Measurements from ENCODE around the gene NUDC. TPM values are rescaled to one million over a fixed set of nuclear protein-coding genes. Genes with fewer than 3 reads are reported as not detected.

NUDC gene
- total and polyA plus RNA-seq, 2 of the 13 experiments (the other 11 are each of a cell fraction or from before 2014, with no cell fraction given) = 34.7 to 104 TPM

DNA sequence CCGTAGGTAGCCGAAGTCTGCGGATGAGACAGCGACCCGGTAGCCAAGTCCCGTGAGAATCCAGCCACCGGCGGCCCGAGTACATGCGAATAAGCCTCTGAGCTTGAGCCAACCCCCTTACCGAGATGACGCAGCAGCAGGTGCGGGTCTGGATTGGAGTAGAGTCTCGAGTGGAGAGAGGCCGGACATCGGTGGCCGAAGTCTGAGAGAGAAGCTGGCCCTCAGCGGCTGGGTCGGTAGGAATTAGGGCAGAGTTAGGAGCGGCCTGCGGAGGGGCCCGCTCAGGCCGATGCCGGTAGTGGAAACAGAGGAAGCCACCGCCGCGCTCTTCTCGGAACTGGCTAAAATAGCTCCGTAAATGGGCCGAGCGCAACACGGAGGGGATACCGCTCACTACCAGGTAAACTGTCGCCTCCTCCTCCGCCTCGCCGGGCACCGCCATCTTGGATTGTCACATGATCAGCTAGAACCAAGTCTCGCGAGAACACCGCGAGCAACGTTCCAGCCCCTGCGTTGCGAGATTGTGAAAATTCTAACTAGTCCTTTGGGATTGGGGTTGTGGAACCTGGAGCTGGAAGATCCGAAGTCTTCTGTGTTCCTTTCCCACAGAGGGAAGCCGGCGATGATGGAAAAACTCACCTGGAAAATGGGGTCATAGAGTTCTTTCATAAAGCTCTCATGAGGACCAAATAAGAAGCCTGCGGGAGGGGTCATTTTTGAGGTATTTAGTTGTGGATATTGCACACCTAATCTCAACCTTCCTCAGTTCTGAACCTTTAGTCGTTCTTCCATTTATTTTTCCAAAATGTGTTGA lies 21.3 kb upstream of the NUDC start, which contains the start of gene GPATCH3 (continued):
- TF ChIP-seq, protein P1, sequence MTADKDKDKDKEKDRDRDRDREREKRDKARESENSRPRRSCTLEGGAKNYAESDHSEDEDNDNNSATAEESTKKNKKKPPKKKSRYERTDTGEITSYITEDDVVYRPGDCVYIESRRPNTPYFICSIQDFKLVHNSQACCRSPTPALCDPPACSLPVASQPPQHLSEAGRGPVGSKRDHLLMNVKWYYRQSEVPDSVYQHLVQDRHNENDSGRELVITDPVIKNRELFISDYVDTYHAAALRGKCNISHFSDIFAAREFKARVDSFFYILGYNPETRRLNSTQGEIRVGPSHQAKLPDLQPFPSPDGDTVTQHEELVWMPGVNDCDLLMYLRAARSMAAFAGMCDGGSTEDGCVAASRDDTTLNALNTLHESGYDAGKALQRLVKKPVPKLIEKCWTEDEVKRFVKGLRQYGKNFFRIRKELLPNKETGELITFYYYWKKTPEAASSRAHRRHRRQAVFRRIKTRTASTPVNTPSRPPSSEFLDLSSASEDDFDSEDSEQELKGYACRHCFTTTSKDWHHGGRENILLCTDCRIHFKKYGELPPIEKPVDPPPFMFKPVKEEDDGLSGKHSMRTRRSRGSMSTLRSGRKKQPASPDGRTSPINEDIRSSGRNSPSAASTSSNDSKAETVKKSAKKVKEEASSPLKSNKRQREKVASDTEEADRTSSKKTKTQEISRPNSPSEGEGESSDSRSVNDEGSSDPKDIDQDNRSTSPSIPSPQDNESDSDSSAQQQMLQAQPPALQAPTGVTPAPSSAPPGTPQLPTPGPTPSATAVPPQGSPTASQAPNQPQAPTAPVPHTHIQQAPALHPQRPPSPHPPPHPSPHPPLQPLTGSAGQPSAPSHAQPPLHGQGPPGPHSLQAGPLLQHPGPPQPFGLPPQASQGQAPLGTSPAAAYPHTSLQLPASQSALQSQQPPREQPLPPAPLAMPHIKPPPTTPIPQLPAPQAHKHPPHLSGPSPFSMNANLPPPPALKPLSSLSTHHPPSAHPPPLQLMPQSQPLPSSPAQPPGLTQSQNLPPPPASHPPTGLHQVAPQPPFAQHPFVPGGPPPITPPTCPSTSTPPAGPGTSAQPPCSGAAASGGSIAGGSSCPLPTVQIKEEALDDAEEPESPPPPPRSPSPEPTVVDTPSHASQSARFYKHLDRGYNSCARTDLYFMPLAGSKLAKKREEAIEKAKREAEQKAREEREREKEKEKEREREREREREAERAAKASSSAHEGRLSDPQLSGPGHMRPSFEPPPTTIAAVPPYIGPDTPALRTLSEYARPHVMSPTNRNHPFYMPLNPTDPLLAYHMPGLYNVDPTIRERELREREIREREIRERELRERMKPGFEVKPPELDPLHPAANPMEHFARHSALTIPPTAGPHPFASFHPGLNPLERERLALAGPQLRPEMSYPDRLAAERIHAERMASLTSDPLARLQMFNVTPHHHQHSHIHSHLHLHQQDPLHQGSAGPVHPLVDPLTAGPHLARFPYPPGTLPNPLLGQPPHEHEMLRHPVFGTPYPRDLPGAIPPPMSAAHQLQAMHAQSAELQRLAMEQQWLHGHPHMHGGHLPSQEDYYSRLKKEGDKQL (CRISPR knock-in tag; IDR thresholded peaks at IDR 0.05; ENCODE audit: low read depth) = no peak
- TF ChIP-seq, protein P2, sequence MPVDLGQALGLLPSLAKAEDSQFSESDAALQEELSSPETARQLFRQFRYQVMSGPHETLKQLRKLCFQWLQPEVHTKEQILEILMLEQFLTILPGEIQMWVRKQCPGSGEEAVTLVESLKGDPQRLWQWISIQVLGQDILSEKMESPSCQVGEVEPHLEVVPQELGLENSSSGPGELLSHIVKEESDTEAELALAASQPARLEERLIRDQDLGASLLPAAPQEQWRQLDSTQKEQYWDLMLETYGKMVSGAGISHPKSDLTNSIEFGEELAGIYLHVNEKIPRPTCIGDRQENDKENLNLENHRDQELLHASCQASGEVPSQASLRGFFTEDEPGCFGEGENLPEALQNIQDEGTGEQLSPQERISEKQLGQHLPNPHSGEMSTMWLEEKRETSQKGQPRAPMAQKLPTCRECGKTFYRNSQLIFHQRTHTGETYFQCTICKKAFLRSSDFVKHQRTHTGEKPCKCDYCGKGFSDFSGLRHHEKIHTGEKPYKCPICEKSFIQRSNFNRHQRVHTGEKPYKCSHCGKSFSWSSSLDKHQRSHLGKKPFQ (CRISPR knock-in tag; IDR thresholded peaks at IDR 0.05; ENCODE audit: insufficient replicate concordance) = no peak
- no peak for TF ChIP-seq RFX1 (IDR thresholded peaks at IDR 0.05)
- TF ChIP-seq, protein P3, sequence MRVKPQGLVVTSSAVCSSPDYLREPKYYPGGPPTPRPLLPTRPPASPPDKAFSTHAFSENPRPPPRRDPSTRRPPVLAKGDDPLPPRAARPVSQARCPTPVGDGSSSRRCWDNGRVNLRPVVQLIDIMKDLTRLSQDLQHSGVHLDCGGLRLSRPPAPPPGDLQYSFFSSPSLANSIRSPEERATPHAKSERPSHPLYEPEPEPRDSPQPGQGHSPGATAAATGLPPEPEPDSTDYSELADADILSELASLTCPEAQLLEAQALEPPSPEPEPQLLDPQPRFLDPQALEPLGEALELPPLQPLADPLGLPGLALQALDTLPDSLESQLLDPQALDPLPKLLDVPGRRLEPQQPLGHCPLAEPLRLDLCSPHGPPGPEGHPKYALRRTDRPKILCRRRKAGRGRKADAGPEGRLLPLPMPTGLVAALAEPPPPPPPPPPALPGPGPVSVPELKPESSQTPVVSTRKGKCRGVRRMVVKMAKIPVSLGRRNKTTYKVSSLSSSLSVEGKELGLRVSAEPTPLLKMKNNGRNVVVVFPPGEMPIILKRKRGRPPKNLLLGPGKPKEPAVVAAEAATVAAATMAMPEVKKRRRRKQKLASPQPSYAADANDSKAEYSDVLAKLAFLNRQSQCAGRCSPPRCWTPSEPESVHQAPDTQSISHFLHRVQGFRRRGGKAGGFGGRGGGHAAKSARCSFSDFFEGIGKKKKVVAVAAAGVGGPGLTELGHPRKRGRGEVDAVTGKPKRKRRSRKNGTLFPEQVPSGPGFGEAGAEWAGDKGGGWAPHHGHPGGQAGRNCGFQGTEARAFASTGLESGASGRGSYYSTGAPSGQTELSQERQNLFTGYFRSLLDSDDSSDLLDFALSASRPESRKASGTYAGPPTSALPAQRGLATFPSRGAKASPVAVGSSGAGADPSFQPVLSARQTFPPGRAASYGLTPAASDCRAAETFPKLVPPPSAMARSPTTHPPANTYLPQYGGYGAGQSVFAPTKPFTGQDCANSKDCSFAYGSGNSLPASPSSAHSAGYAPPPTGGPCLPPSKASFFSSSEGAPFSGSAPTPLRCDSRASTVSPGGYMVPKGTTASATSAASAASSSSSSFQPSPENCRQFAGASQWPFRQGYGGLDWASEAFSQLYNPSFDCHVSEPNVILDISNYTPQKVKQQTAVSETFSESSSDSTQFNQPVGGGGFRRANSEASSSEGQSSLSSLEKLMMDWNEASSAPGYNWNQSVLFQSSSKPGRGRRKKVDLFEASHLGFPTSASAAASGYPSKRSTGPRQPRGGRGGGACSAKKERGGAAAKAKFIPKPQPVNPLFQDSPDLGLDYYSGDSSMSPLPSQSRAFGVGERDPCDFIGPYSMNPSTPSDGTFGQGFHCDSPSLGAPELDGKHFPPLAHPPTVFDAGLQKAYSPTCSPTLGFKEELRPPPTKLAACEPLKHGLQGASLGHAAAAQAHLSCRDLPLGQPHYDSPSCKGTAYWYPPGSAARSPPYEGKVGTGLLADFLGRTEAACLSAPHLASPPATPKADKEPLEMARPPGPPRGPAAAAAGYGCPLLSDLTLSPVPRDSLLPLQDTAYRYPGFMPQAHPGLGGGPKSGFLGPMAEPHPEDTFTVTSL (CRISPR knock-in tag; IDR thresholded peaks at IDR 0.05; ENCODE audit: borderline replicate concordance) = peak; percentile 37; the same call in 1 of the 2 replicates
- TF ChIP-seq HNRNPUL1 (IDR thresholded peaks at IDR 0.05; ENCODE audit: low read depth, low read length) = no peak
- no peak for TF ChIP-seq JUND (CRISPR knock-in tag; IDR thresholded peaks at IDR 0.05)
- peak; percentile 83 for TF ChIP-seq ZNF761 (CRISPR knock-in tag; conservative IDR thresholded peaks at IDR 0.05)
- TF ChIP-seq ZNF234 (CRISPR knock-in tag; conservative IDR thresholded peaks at IDR 0.05) = no peak
- peak; percentile 86; the same call in 1 of the 2 replicates for TF ChIP-seq FOXK1 (CRISPR knock-in tag; IDR thresholded peaks at IDR 0.05; ENCODE audit: borderline replicate concordance, low read depth)
- TF ChIP-seq KAT8 (CRISPR knock-in tag; IDR thresholded peaks at IDR 0.05) = peak; percentile 99
- TF ChIP-seq ZNF317 (CRISPR knock-in tag; IDR thresholded peaks at IDR 0.05) = no peak
- no peak for TF ChIP-seq ZNF24 (IDR thresholded peaks at IDR 0.05)
- TF ChIP-seq POLR2AphosphoS2 (IDR thresholded peaks at IDR 0.05; ENCODE audit: low read depth, low read length) = no peak
- TF ChIP-seq, protein P4, sequence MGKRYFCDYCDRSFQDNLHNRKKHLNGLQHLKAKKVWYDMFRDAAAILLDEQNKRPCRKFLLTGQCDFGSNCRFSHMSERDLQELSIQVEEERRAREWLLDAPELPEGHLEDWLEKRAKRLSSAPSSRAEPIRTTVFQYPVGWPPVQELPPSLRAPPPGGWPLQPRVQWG (CRISPR knock-in tag; IDR thresholded peaks at IDR 0.05; ENCODE audit: borderline replicate concordance, low read depth) = no peak
- TF ChIP-seq ZZZ3 (CRISPR knock-in tag; IDR thresholded peaks at IDR 0.05; ENCODE audit: borderline replicate concordance) = no peak
- TF ChIP-seq GATAD2A (CRISPR knock-in tag; IDR thresholded peaks at IDR 0.05) = peak; percentile 64

Data from HepG2 (cell line).